ENCODE data around the gene SLC16A12. TPM values are rescaled to one million over a fixed set of nuclear protein-coding genes. Genes with fewer than 3 reads are reported as not detected.

The SLC16A12 gene
- total and polyA plus RNA-seq, 10 of the 15 experiments (the other 5 are each of a cell fraction or from before 2014, with no cell fraction given): not detected

DNA sequence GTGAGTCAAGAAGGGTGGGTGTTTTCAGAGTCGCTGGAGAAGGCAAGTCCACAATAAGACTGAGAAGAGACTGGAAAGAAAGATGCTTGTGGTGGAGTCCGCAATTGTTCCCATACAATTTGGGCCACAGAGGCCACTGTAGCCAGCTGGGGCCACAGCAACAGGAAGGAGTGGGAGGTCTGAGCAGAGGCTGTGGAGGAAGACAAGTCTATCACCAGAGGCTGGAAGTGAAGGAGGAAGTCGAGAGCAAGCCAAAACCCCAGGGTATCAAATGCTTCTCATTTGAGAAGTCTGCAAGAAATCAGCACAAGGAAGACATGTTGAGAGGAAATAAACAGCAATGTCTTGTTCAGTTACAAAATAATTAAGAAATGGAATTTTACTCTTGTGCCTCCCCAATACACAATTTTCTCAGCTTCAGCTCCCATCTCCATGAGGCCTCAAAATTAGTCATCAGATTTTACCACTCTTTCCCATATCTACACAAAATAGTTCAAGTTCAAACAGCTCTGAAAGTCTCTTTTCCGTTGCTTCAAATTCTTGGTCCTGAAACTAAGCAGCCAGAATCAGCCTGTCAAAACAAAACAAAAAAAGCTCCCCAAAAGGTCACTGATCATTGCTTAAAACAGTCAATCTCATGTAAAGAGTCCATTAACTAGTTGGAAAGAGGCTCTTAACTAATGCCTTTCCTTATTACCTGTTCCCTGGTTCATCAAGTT is 31.6 kb downstream of the SLC16A12 start:
- Histone ChIP-seq H3K36me3 (ENCODE audit: control insufficient read depth in 2 of 2, insufficient read depth in 2 of 2, low read length in 1 of 2) (no peaks in the 10 kb centered on the region), H3K9me3 (replicated peaks; ENCODE audit: control insufficient read depth, insufficient read depth, low read length) (no peaks in the 10 kb centered on the region), H4K20me1 (ENCODE audit: control insufficient read depth, insufficient read depth) (no peaks in the 10 kb centered on the region), H3K27ac (ENCODE audit: control insufficient read depth, insufficient read depth) (no peak overlapping the region), H3K27me3 (replicated peaks in 1 of 2; ENCODE audit: control insufficient read depth in 2 of 2, insufficient read depth in 2 of 2, low read length in 1 of 2) (no peaks in the 10 kb centered on the region), H3K4me2 (ENCODE audit: control insufficient read depth, insufficient read depth) (no peak overlapping the region), H2AFZ (ENCODE audit: control insufficient read depth, low read depth, low read length) (no peak overlapping the region), H3K4me3 (no peak overlapping the region), H3K79me2 (ENCODE audit: control insufficient read depth, insufficient read depth, low read length) (no peaks in the 10 kb centered on the region), H3K4me1 (ENCODE audit: control insufficient read depth, insufficient read depth, low read length) (no peaks in the 10 kb centered on the region), H3K9ac (ENCODE audit: control insufficient read depth, insufficient read depth, low read length) (no peak overlapping the region)
- intact Hi-C loops (cut with micrococcal nuclease; ENCODE audit: unreplicated experiment): no loop called here
- BruUV-seq (replicated peaks): no TSS peak
- SMC1A ChIA-PET (ENCODE audit: uncharacterized antibody, unreplicated experiment): no interaction called here
- CTCF ChIA-PET: no interaction called here
- no peak for DNase-seq (ENCODE audit: low read depth, low spot score)
- WGBS (ENCODE audit: insufficient coverage, insufficient replicate concordance, low lambda C conversion rate, missing lambda C conversion rate): 8% methylated on average over 4 of the region's 4 CpGs
- no peak for FAIRE-seq
- POLR2A ChIA-PET: no interaction called here
- RAD21 ChIA-PET (ENCODE audit: unreplicated experiment): no interaction called here
- in situ Hi-C loops (cut with MboI): no loop called here
- no peak for ATAC-seq
- TF ChIP-seq CBFB (IDR thresholded peaks at IDR 0.05; ENCODE audit: low read depth): no peak
- no peak for TF ChIP-seq NFXL1 (IDR thresholded peaks at IDR 0.05; ENCODE audit: borderline replicate concordance)
- TF ChIP-seq RELB (IDR thresholded peaks at IDR 0.05; ENCODE audit: low read depth): no peak
- TF ChIP-seq PML (IDR thresholded peaks at IDR 0.05; ENCODE audit: low read length): no peak
- TF ChIP-seq CEBPB (IDR thresholded peaks at IDR 0.05; ENCODE audit: borderline replicate concordance in 1 of 2, low read depth in 2 of 2, low read length in 2 of 2): no peak
- TF ChIP-seq, protein P1, sequence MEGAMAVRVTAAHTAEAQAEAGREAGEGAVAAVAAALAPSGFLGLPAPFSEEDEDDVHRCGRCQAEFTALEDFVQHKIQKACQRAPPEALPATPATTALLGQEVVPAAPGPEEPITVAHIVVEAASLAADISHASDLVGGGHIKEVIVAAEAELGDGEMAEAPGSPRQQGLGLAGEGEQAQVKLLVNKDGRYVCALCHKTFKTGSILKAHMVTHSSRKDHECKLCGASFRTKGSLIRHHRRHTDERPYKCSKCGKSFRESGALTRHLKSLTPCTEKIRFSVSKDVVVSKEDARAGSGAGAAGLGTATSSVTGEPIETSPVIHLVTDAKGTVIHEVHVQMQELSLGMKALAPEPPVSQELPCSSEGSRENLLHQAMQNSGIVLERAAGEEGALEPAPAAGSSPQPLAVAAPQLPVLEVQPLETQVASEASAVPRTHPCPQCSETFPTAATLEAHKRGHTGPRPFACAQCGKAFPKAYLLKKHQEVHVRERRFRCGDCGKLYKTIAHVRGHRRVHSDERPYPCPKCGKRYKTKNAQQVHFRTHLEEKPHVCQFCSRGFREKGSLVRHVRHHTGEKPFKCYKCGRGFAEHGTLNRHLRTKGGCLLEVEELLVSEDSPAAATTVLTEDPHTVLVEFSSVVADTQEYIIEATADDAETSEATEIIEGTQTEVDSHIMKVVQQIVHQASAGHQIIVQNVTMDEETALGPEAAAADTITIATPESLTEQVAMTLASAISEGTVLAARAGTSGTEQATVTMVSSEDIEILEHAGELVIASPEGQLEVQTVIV (IDR thresholded peaks at IDR 0.05; ENCODE audit: borderline replicate concordance, partially characterized antibody): no peak
- no peak for TF ChIP-seq RCOR1 (conservative IDR thresholded peaks at IDR 0.05; ENCODE audit: low read depth, low read length)
- no peak for TF ChIP-seq IRF3 (IDR thresholded peaks at IDR 0.05)
- TF ChIP-seq EED (IDR thresholded peaks at IDR 0.05; ENCODE audit: low read depth): no peak
- no peak for TF ChIP-seq TAF1 (IDR thresholded peaks at IDR 0.05; ENCODE audit: borderline replicate concordance, low read depth, low read length)
- no peak for TF ChIP-seq CTCF (IDR thresholded peaks at IDR 0.05 in 2 of 3, conservative IDR thresholded peaks at IDR 0.05 in 1 of 3; ENCODE audit: control insufficient read depth in 2 of 3, extremely low read depth in 1 of 3, insufficient read depth in 1 of 3, low read depth in 3 of 3, low read length in 3 of 3)
- no peak for TF ChIP-seq WRNIP1 (IDR thresholded peaks at IDR 0.05; ENCODE audit: borderline replicate concordance, low read depth, low read length)
- no peak for TF ChIP-seq E2F8 (IDR thresholded peaks at IDR 0.05; ENCODE audit: low read depth, partially characterized antibody)
